Measurements from ENCODE around the gene SASH1.

The SASH1 gene

DNA sequence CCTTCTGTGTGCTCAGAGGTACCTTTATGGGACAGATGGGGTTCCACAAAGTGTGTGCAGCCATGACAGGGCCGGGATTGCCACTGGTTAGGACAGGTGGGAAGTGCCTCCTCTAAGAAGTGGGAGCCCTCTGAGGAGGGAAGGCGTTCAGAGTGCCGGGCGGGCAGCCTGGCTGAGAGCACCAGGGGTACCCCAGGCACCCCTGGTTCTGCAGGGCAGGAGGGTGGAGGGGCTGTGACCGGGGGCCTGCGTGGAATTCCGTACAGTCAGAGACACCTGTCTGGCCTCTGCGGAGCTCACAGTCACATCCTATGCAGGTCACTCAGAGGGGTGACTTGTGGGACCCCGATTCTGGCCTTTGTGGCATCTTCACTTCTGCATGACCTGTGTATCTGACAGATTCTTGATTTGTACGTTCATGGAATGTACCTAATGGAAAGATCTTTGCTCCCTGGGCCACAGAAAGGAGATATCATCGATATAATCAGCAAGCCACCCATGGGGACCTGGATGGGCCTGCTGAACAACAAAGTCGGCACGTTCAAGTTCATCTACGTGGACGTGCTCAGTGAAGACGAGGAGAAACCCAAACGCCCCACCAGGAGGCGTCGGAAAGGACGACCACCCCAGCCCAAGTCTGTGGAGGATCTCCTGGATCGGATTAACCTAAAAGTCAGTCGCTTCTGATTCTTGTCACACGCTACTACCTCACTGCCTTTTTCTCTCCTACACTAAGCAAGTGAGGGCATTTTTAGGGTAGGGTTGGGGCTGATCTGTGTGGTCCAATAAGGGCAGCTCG, 190.9 kb downstream of the SASH1 start:
- Histone ChIP-seq H3K4me1 (ENCODE audit: control insufficient read depth, insufficient read depth, low read length) (no peaks in the 10 kb centered on the region), H3K36me3 (ENCODE audit: control insufficient read depth, insufficient read depth, low read length) (peaks cover 19% of the 10 kb centered on the region), H3K4me3 (ENCODE audit: low read length) (no peak overlapping the region), H3K9ac (ENCODE audit: low read length) (no peak overlapping the region), H3K27me3 (ENCODE audit: control insufficient read depth, insufficient read depth, low read length) (no peaks in the 10 kb centered on the region), H3K27ac (ENCODE audit: low read depth, low read length) (no peak overlapping the region)

GRCh38 chr6:148534871-148535270, 192.2 kb downstream of the SASH1 start:
- H3K4me1 ChIP-seq (ENCODE audit: control insufficient read depth, insufficient read depth, low read length), result no peaks in the 10 kb centered on the region
- H3K36me3 ChIP-seq (ENCODE audit: control insufficient read depth, insufficient read depth, low read length), result peaks cover 19% of the 10 kb centered on the region
- H3K4me3 ChIP-seq (ENCODE audit: low read length), result no peak overlapping the region
- H3K27me3 ChIP-seq (ENCODE audit: control insufficient read depth, insufficient read depth, low read length), result no peaks in the 10 kb centered on the region
- H3K9ac ChIP-seq (ENCODE audit: low read length), result no peak overlapping the region
- H3K27ac ChIP-seq (ENCODE audit: low read depth, low read length), result no peak overlapping the region

GRCh38 chr6:148535381-148535780, 192.7 kb downstream of the SASH1 start:
- Histone ChIP-seq H3K4me1 (ENCODE audit: control insufficient read depth, insufficient read depth, low read length) (no peaks in the 10 kb centered on the region), H3K4me3 (ENCODE audit: low read length) (no peak overlapping the region), H3K36me3 (ENCODE audit: control insufficient read depth, insufficient read depth, low read length) (peaks cover 20% of the 10 kb centered on the region), H3K27ac (ENCODE audit: low read depth, low read length) (no peak overlapping the region), H3K9ac (ENCODE audit: low read length) (no peak overlapping the region), H3K27me3 (ENCODE audit: control insufficient read depth, insufficient read depth, low read length) (no peaks in the 10 kb centered on the region)

DNA sequence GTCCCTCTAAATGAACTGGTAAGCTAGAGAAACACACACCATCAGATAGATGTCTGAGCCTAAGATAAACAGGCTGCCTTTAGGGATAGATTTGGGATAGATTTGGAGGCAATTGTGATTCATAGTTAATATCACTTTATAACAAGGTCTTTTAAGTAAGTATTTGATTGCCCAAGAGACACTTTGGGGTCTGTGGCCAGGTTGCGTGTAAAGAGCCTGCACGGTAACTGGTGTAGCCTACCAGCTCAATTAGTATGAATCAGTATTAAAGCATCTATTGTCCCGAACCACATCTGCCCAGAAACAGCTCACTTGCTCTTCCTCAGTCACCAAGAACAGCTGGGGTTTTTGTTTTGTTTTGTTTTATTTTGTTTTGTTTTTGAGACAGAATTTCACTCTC, 193.3 kb downstream of the SASH1 start:
- no peak overlapping the region for H3K4me3 ChIP-seq (ENCODE audit: low read length)
- H3K27me3 ChIP-seq (ENCODE audit: control insufficient read depth, insufficient read depth, low read length), result no peaks in the 10 kb centered on the region
- peaks cover 26% of the 10 kb centered on the region for H3K36me3 ChIP-seq (ENCODE audit: control insufficient read depth, insufficient read depth, low read length)
- H3K9ac ChIP-seq (ENCODE audit: low read length), result no peak overlapping the region
- H3K4me1 ChIP-seq (ENCODE audit: control insufficient read depth, insufficient read depth, low read length), result no peaks in the 10 kb centered on the region
- H3K27ac ChIP-seq (ENCODE audit: low read depth, low read length), result no peak overlapping the region

DNA sequence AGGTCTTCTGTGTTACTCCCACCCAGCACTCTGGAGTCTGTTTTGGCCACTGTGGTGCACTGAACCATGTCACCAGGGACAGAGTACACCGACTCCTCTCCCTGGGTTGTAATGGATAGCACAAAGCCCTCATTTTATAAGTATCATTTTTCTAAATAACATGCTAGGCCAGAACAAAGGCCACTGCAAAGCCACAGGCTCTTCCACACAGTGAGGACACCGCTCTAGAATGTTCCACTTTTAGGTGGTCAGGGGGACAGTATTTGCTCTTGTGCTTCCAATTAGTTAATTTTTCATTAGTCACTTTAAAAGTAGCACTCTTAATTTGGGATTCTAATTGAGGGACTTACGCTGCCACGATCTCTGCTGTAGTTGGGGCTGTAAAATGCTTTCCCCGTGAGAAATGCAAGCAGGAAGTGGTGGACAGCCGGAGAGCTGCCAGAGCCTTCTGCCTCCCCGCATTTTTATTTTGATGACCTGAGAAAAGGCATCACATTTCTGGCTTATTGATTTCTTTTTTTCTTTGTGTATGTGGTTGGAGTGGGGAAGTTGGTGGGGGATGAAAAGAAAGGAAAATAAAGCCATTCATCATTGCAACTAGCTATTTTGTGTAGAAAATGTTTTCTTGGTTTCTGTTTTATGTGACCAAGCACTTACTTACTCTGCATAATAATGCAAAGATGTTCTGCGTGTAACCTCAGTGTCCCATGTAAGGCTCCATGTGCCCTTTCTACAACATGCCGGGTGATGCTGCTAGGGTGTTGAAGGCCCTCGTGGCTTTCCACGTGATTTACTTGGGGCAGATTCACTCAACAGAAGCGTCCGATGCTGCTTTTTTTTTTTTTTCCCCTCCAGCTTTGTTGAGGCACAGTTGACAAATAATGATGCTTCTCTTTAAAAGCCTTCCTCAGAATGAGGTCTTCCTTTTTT, 195.9 kb downstream of the SASH1 start:
- Histone ChIP-seq H3K9ac (ENCODE audit: low read length) (no peak overlapping the region), H3K36me3 (ENCODE audit: control insufficient read depth, insufficient read depth, low read length) (peaks cover 23% of the 10 kb centered on the region), H3K4me1 (ENCODE audit: control insufficient read depth, insufficient read depth, low read length) (no peaks in the 10 kb centered on the region), H3K4me3 (ENCODE audit: low read length) (peak overlapping the region; percentile 34), H3K27ac (ENCODE audit: low read depth, low read length) (peak overlapping the region; percentile 27), H3K27me3 (ENCODE audit: control insufficient read depth, insufficient read depth, low read length) (no peaks in the 10 kb centered on the region)

GRCh38 chr6:148543540-148543939, 200.9 kb downstream of the SASH1 start:
- no peak overlapping the region for H3K27ac ChIP-seq (ENCODE audit: low read depth, low read length)
- H3K4me1 ChIP-seq (ENCODE audit: control insufficient read depth, insufficient read depth, low read length), result no peaks in the 10 kb centered on the region
- no peak overlapping the region for H3K9ac ChIP-seq (ENCODE audit: low read length)
- peaks cover 27% of the 10 kb centered on the region for H3K36me3 ChIP-seq (ENCODE audit: control insufficient read depth, insufficient read depth, low read length)
- H3K27me3 ChIP-seq (ENCODE audit: control insufficient read depth, insufficient read depth, low read length), result no peaks in the 10 kb centered on the region
- H3K4me3 ChIP-seq (ENCODE audit: low read length), result no peak overlapping the region

DNA sequence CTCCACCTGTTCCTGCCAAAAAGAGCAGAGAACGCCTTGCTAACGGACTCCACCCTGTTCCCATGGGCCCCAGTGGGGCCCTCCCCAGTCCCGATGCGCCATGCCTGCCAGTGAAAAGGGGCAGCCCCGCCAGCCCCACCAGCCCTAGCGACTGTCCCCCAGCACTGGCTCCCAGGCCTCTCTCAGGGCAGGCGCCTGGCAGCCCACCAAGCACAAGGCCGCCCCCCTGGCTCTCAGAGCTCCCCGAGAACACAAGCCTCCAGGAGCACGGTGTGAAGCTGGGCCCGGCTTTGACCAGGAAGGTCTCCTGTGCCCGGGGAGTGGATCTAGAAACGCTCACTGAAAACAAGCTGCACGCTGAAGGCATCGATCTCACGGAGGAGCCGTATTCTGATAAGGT, 201.8 kb downstream of the SASH1 start:
- H3K4me1 ChIP-seq (ENCODE audit: control insufficient read depth, insufficient read depth, low read length), result no peaks in the 10 kb centered on the region
- H3K9ac ChIP-seq (ENCODE audit: low read length), result no peak overlapping the region
- H3K36me3 ChIP-seq (ENCODE audit: control insufficient read depth, insufficient read depth, low read length), result peaks cover 27% of the 10 kb centered on the region
- no peak overlapping the region for H3K4me3 ChIP-seq (ENCODE audit: low read length)
- H3K27ac ChIP-seq (ENCODE audit: low read depth, low read length), result no peak overlapping the region
- H3K27me3 ChIP-seq (ENCODE audit: control insufficient read depth, insufficient read depth, low read length), result no peaks in the 10 kb centered on the region

- Histone ChIP-seq H3K36me3 (ENCODE audit: control insufficient read depth, insufficient read depth, low read length) (peaks cover 20% of the 10 kb centered on the region), H3K4me3 (ENCODE audit: low read length) (no peak overlapping the region), H3K27me3 (ENCODE audit: control insufficient read depth, insufficient read depth, low read length) (no peaks in the 10 kb centered on the region), H3K9ac (ENCODE audit: low read length) (no peak overlapping the region), H3K4me1 (ENCODE audit: control insufficient read depth, insufficient read depth, low read length) (no peaks in the 10 kb centered on the region), H3K27ac (ENCODE audit: low read depth, low read length) (no peak overlapping the region)
Measured at GRCh38 chr6:148545901-148546300, 203.3 kb downstream of the SASH1 start.

GRCh38 chr6:148547110-148547509, 204.5 kb downstream of the SASH1 start:
- Histone ChIP-seq H3K27me3 (ENCODE audit: control insufficient read depth, insufficient read depth, low read length) (no peaks in the 10 kb centered on the region), H3K9ac (ENCODE audit: low read length) (no peak overlapping the region), H3K4me3 (ENCODE audit: low read length) (no peak overlapping the region), H3K36me3 (ENCODE audit: control insufficient read depth, insufficient read depth, low read length) (peaks cover 19% of the 10 kb centered on the region), H3K4me1 (ENCODE audit: control insufficient read depth, insufficient read depth, low read length) (no peaks in the 10 kb centered on the region), H3K27ac (ENCODE audit: low read depth, low read length) (no peak overlapping the region)

DNA sequence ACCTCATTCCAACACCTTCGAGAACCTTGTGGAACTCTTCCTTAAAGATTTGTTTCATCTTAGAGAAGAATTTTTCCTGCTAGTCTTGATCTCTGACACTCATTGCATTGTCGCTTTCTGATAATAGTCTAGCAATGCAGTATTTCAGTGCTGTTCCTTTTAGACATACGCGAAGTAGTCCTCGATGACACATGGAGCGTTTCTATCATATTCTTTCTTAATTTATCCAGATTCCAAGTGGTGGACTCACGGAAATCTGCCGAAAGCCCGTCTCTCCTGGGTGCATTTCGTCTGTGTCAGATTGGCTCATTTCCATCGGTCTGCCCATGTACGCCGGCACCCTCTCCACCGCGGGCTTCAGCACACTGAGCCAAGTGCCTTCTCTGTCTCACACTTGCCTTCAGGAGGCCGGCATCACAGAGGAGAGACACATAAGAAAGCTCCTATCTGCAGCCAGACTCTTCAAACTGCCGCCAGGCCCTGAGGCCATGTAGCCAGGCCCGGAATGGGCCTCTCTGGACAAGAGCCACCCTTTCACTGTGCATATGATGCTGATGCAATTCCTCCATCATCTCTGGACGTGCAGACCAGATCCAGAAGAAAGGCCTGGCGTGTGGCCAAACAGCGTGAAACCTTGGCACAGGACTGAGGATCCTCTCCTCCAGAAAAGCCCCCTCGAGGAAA, 205.6 kb downstream of the SASH1 start:
- Histone ChIP-seq H3K36me3 (ENCODE audit: control insufficient read depth, insufficient read depth, low read length) (peaks cover 16% of the 10 kb centered on the region), H3K9ac (ENCODE audit: low read length) (no peak overlapping the region), H3K27ac (ENCODE audit: low read depth, low read length) (no peak overlapping the region), H3K4me1 (ENCODE audit: control insufficient read depth, insufficient read depth, low read length) (no peaks in the 10 kb centered on the region), H3K4me3 (ENCODE audit: low read length) (no peak overlapping the region), H3K27me3 (ENCODE audit: control insufficient read depth, insufficient read depth, low read length) (no peaks in the 10 kb centered on the region)

DNA sequence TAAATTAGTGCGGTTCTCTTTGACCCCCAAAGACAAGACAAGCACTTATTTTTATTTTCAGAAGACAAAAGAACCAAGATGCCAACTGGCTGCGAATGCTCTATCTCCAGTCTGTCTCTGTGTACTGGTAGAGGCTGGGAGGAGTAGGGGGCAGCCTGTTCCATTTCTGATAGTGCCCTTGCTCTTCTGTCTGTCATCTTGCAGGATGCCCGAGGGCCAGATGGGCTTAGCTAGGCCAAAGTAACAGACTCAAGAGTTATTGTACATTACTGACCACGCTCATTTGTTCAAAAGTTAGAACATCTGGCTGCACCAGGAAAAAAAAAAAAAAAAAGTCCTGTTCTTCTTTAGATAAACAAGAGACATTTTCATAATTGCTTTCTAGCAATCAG, 206.1 kb downstream of the SASH1 start:
- no peaks in the 10 kb centered on the region for H3K27me3 ChIP-seq (ENCODE audit: control insufficient read depth, insufficient read depth, low read length)
- no peaks in the 10 kb centered on the region for H3K4me1 ChIP-seq (ENCODE audit: control insufficient read depth, insufficient read depth, low read length)
- no peak overlapping the region for H3K4me3 ChIP-seq (ENCODE audit: low read length)
- H3K9ac ChIP-seq (ENCODE audit: low read length), result no peak overlapping the region
- no peak overlapping the region for H3K27ac ChIP-seq (ENCODE audit: low read depth, low read length)
- peaks cover 13% of the 10 kb centered on the region for H3K36me3 ChIP-seq (ENCODE audit: control insufficient read depth, insufficient read depth, low read length)

GRCh38 chr6:148550569-148550968, 207.9 kb downstream of the SASH1 start:
- Histone ChIP-seq H3K27me3 (ENCODE audit: control insufficient read depth, insufficient read depth, low read length) (no peaks in the 10 kb centered on the region), H3K36me3 (ENCODE audit: control insufficient read depth, insufficient read depth, low read length) (peaks cover 7% of the 10 kb centered on the region), H3K9ac (ENCODE audit: low read length) (no peak overlapping the region), H3K27ac (ENCODE audit: low read depth, low read length) (no peak overlapping the region), H3K4me3 (ENCODE audit: low read length) (no peak overlapping the region), H3K4me1 (ENCODE audit: control insufficient read depth, insufficient read depth, low read length) (no peaks in the 10 kb centered on the region)

Data from rectal smooth muscle tissue (tissue), 1 donor.